Activated CD4-positive, alpha-beta T cell treated with anti-CD3 and anti-CD28 coated beads, Interleukin-2, amount 10 ng/mL, durations not matched to agents 24 days and 14 days (primary cell): ENCODE data around the gene GDF11. TPM values are rescaled to one million over a fixed set of nuclear protein-coding genes. Genes with fewer than 3 reads are reported as not detected.

Experiments used
- DNase-seq: peaks from one replicate; pipeline ENCODE4 v3.0.0; 2022
- H3K27ac Mint-ChIP-seq: one replicate; pipeline ENCODE4 v1.8.0; 2022; ENCODE audit warnings: mild to moderate bottlenecking, mixed read lengths
- H3K27me3 Mint-ChIP-seq: one replicate; pipeline ENCODE4 v1.8.0; 2022; ENCODE audit warnings: mixed read lengths
- H3K36me3 Mint-ChIP-seq: one replicate; pipeline ENCODE4 v1.8.0; 2022; ENCODE audit warnings: low read depth, mild to moderate bottlenecking, mixed read lengths
- H3K4me1 Mint-ChIP-seq: one replicate; pipeline ENCODE4 v1.8.0; 2021; ENCODE audit warnings: mixed read lengths
- H3K4me3 Mint-ChIP-seq: one replicate; pipeline ENCODE4 v1.8.0; 2022; ENCODE audit warnings: mild to moderate bottlenecking, moderate library complexity, mixed read lengths
- H3K9me3 Mint-ChIP-seq: one replicate; pipeline ENCODE4 v1.8.0; 2021; ENCODE audit warnings: mixed read lengths
- intact Hi-C: fragments of 100-400 bp; cut with micrococcal nuclease; formaldehyde crosslinking; loops from one replicate; pipeline ENCODE4 v1.15.1; 2023
- total RNA-seq: library from RNA; stranded (reverse); gene quantifications from 2 replicates; pipeline ENCODE4 v1.2.3, GENCODE V29; 2022

The GDF11 gene
- total RNA-seq, 1 donor from 2014 or later = 14.3 TPM

DNA sequence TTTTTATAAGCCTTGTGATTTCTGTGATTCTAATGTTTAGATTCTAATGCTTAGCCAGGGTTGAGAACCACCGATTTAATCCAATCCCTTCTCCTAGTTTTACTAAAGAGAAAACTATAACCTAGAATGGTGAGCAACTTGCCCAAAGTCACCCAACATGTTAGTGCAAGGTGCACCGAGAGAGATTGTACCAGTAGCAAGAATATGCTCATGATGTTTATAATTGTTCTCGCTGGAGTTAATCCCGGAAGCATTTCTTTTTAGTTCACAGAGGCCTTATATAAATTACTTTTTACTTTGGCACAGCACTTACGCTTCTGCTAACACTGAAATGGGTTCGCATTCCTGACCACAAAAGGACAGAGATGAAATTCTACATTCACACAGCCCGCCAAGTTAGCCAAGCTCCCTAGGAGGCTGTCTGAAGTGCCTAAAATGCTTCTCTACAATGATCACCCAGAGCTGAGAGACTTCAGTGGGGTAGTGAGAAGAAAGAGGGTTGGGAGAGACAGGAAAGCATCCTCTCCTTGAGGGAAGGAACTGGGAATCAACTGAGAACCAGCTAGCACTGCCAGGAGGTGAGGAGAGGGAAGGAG, 27.7 kb upstream of the GDF11 start:
- peak overlapping the region; percentile 98 for H3K4me3 Mint-ChIP-seq
- peak overlapping the region; percentile 98 for H3K27ac Mint-ChIP-seq
- peaks cover 20% of the 10 kb centered on the region for H3K27me3 Mint-ChIP-seq
- H3K9me3 Mint-ChIP-seq = no peaks in the 10 kb centered on the region
- H3K4me1 Mint-ChIP-seq = peaks cover 27% of the 10 kb centered on the region
- peaks cover 4% of the 10 kb centered on the region for H3K36me3 Mint-ChIP-seq
- no peak for DNase-seq
- intact Hi-C loops = no loop called here

DNA sequence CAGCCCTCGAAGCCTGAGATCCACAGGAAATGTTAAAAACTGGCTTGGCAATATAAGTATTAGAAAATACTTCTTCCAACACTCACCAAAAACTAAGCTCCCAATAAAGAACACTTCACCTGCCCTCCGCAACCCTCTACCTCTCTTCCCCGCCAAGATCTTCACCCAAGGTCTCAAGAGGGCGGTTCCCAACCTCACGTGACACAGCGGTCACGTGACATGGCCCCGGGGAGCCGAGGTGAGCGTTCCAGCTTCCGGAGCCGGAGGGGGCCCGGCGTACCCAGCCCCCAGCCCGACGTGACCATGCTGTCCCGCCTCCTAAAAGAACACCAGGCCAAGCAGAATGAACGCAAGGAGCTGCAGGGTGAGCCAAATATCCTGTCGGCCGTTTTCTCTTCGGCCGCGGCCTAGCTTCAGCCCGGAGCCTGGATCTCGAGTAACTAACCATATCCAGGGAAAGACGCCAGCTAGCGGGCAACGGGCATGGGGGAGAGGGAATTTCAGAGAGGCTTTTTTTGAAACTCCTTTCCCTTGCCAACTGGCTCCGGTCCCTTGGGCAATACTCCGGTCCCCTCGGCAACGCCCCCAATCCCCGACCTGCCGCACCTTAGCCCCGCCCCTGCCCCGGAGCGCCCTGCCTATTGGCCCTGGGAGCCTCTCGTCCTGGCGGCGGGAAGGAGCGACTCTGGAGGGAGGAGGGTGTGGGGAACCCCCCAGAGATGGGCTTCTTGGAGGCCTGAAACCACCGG, 26.9 kb upstream of the GDF11 start, which contains the start of gene BLOC1S1:
Gene BLOC1S1 (plus strand): TSS at position 214 of the 749 bp plus-strand sequence. CDS start 6 bp downstream, at position 220.
- peaks cover 15% of the 10 kb centered on the region for H3K27me3 Mint-ChIP-seq
- DNase-seq = peak; percentile 98
- intact Hi-C loops = loop anchor here (1.0 kb wide), 4 partner anchors 9 to 388 kb away; partner anchors contain the start of genes CD63, ITGA7, PA2G4 and PYM1
- H3K27ac Mint-ChIP-seq = peak within 1 kb of the TSS; percentile 98
- H3K4me1 Mint-ChIP-seq = peaks cover 27% of the 10 kb centered on the region
- H3K4me3 Mint-ChIP-seq = peak within 1 kb of the TSS; percentile 98
- no peaks in the 10 kb centered on the region for H3K9me3 Mint-ChIP-seq
- peaks cover 4% of the 10 kb centered on the region for H3K36me3 Mint-ChIP-seq

DNA sequence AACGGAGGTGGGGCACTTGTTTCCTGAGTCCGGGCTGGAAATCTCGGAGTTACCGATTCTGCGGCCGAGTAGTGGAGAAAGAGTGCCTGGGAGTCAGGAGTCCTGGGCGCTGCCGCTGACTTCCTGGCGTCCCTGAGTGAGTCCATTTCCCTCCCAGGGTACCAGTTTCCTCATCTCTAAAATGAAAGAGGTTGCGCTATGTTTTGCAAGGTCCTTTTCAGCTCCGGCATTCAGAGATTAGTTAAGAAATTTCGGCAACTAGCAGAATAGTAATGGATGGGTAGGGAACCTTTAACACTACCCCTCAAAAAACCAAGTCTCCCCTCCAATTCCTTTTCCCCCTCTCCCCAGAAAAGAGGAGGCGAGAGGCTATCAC, 26.4 kb upstream of the GDF11 start:
- H3K36me3 Mint-ChIP-seq = peaks cover 4% of the 10 kb centered on the region
- peak overlapping the region; percentile 98 for H3K27ac Mint-ChIP-seq
- H3K9me3 Mint-ChIP-seq = no peaks in the 10 kb centered on the region
- peaks cover 14% of the 10 kb centered on the region for H3K27me3 Mint-ChIP-seq
- intact Hi-C loops = loop anchor here (1.0 kb wide), 4 partner anchors 9 to 388 kb away; partner anchors contain the start of genes CD63, ITGA7, PA2G4 and PYM1
- peaks cover 27% of the 10 kb centered on the region for H3K4me1 Mint-ChIP-seq
- peak overlapping the region; percentile 98 for H3K4me3 Mint-ChIP-seq
- no peak for DNase-seq

GRCh38 chr12:55717011-55718007, 25.6 kb upstream of the GDF11 start:
- no peak for DNase-seq
- Mint-ChIP-seq H3K4me1 (peaks cover 27% of the 10 kb centered on the region), H3K36me3 (peaks cover 6% of the 10 kb centered on the region), H3K27me3 (peaks cover 8% of the 10 kb centered on the region), H3K27ac (peak overlapping the region; percentile 98), H3K4me3 (peak overlapping the region; percentile 98), H3K9me3 (no peaks in the 10 kb centered on the region)
- intact Hi-C loops = no loop called here

DNA sequence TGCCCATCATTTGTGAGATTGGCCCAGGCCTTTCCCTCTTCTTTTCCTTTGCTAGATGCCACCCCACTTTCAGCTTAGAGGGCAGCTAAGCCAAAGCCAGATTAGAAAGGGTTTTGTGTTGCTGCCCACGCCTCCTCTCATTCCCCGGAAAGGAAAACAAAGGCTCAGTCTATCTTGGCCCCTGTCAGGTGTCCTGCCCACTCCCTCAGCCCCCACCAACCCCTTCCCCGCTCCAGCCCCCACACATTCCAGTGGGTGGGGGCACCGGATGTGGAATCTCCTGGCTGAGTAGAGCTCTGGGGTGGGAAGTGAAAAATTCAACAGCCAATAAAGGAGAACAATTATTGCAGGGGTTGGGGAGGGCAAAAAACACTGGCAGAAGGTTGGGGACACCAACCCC, 24.9 kb upstream of the GDF11 start:
- no peak for DNase-seq
- Mint-ChIP-seq H3K36me3 (peaks cover 6% of the 10 kb centered on the region), H3K4me3 (peak overlapping the region; percentile 98), H3K27ac (no peak overlapping the region), H3K4me1 (peaks cover 27% of the 10 kb centered on the region), H3K27me3 (peaks cover 4% of the 10 kb centered on the region), H3K9me3 (no peaks in the 10 kb centered on the region)
- intact Hi-C loops = no loop called here

DNA sequence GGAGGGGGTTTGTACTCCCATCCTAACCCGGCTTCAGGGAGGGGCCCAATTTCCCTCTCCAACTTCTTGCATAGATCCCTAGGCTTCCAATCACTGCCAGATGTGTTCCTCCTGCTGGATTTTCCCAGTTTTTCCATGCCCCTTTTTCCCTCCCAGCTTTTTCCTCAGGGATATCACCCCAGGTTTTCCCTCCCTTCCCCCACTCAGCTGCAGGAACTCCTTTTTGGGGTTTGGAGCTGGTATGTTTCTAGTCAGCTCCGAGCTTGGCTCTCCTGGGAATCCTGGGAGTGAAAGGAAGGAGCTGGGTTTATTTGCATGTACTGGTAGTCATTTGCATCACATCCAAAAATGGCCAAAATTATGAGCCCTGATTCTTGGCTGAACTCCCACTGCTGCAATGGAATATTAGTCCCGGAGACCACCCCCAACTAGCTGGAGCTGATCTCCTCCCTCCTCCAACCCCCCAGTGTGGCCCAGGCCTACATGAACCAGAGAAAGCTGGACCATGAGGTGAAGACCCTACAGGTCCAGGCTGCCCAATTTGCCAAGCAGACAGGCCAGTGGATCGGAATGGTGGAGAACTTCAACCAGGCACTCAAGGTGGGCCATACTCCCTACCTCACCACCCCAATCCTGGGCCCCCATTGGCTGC, 24.2 kb upstream of the GDF11 start:
- Mint-ChIP-seq H3K27me3 (no peaks in the 10 kb centered on the region), H3K9me3 (no peaks in the 10 kb centered on the region), H3K4me1 (peaks cover 27% of the 10 kb centered on the region), H3K27ac (peak overlapping the region; percentile 29), H3K4me3 (no peak overlapping the region), H3K36me3 (peaks cover 8% of the 10 kb centered on the region)
- intact Hi-C loops = no loop called here
- no peak for DNase-seq

- peaks cover 27% of the 10 kb centered on the region for H3K4me1 Mint-ChIP-seq
- H3K27ac Mint-ChIP-seq = no peak overlapping the region
- intact Hi-C loops = no loop called here
Measured at GRCh38 chr12:55719371-55719770, 23.6 kb upstream of the GDF11 start.

DNA sequence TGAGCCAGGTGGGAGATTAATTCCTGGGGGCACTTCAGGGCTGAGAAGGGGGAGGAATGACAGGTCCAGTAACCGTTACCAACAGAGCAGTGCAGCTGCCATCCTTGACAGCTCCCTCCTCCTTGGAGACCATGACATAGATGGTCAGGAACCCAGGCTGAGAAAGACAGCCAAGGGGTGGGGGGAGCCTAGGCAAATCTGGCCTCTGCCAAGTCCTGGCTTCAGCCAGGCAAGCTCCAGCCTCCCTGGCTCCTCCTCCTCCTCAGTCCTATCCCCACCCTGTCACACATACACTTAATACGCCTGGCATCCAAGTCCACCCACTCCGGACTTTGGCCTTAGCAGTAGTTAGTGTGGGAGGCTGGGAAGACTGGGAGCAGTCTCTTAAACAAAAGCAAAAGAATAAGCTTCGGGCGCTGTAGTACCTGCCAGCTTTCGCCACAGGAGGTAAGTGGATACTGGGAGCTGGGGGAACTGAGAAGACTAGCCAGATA, 22.8 kb upstream of the GDF11 start, which contains the start of gene RDH5:
Gene RDH5 (plus strand): TSS at position 323 of the 494 bp plus-strand sequence. CDS start 792 bp downstream, outside the sequence.
- Mint-ChIP-seq H3K27ac (no peak within 1 kb of the TSS), H3K27me3 (no peaks in the 10 kb centered on the region), H3K36me3 (peaks cover 11% of the 10 kb centered on the region), H3K4me1 (peaks cover 31% of the 10 kb centered on the region), H3K4me3 (no peak within 1 kb of the TSS), H3K9me3 (no peaks in the 10 kb centered on the region)
- intact Hi-C loops = no loop called here
- DNase-seq = no peak

More at GRCh38 chr12:55719371-55719770, 23.6 kb upstream of the GDF11 start:
- H3K4me3 Mint-ChIP-seq = no peak overlapping the region
- no peaks in the 10 kb centered on the region for H3K9me3 Mint-ChIP-seq
- peaks cover 8% of the 10 kb centered on the region for H3K36me3 Mint-ChIP-seq
- no peaks in the 10 kb centered on the region for H3K27me3 Mint-ChIP-seq
- DNase-seq = no peak

GRCh38 chr12:55720894-55721444, 22.0 kb upstream of the GDF11 start:
- DNase-seq = no peak
- Mint-ChIP-seq H3K9me3 (no peaks in the 10 kb centered on the region), H3K27me3 (no peaks in the 10 kb centered on the region), H3K36me3 (peaks cover 16% of the 10 kb centered on the region), H3K4me1 (peaks cover 24% of the 10 kb centered on the region), H3K27ac (no peak overlapping the region), H3K4me3 (no peak overlapping the region)
- intact Hi-C loops = no loop called here

DNA sequence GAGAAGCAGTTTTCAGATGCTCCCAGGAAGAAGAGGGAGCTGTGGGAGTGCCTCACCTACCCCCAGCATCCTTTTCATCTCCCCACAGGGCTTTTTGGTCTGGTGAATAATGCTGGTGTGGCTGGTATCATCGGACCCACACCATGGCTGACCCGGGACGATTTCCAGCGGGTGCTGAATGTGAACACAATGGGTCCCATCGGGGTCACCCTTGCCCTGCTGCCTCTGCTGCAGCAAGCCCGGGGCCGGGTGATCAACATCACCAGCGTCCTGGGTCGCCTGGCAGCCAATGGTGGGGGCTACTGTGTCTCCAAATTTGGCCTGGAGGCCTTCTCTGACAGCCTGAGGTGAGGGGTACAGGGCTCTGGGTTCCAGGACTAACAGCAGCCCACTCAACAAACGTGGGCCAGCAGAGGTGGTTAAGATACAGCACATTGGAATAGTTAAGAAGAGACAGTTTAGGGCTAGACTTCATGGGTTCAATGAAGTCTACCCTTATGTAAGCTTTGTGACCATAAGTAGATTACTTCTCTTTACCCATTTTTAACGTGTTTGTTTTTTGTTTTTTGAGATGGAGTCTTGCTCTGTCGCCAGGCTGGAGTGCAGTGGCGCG, 21.2 kb upstream of the GDF11 start:
- Mint-ChIP-seq H3K4me3 (no peak overlapping the region), H3K4me1 (peaks cover 27% of the 10 kb centered on the region), H3K36me3 (peaks cover 21% of the 10 kb centered on the region)

GRCh38 chr12:55722948-55723347, 20.0 kb upstream of the GDF11 start:
- Mint-ChIP-seq H3K36me3 (peaks cover 29% of the 10 kb centered on the region), H3K4me1 (peaks cover 27% of the 10 kb centered on the region), H3K9me3 (no peaks in the 10 kb centered on the region), H3K27me3 (no peaks in the 10 kb centered on the region), H3K27ac (no peak overlapping the region), H3K4me3 (no peak overlapping the region)
- no peak for DNase-seq
- intact Hi-C loops = no loop called here

More for the DNA sequence above, 21.2 kb upstream of the GDF11 start:
- H3K27me3 Mint-ChIP-seq = no peaks in the 10 kb centered on the region
- no peak for DNase-seq
- no peak overlapping the region for H3K27ac Mint-ChIP-seq
- no peaks in the 10 kb centered on the region for H3K9me3 Mint-ChIP-seq
- intact Hi-C loops = no loop called here

- Mint-ChIP-seq H3K36me3 (peaks cover 29% of the 10 kb centered on the region), H3K27ac (no peak overlapping the region), H3K4me3 (no peak overlapping the region), H3K9me3 (no peaks in the 10 kb centered on the region), H3K27me3 (no peaks in the 10 kb centered on the region), H3K4me1 (peaks cover 22% of the 10 kb centered on the region)
- intact Hi-C loops = loop anchor here (1.0 kb wide), 1 partner anchor 14 kb away; no protein-coding TSS in a partner anchor
- DNase-seq = no peak
Measured at GRCh38 chr12:55723516-55724225, 19.3 kb upstream of the GDF11 start.
